H4 (cell line): ENCODE measurements around the gene ANKFN1. TPM values are rescaled to one million over a fixed set of nuclear protein-coding genes. Genes with fewer than 3 reads are reported as not detected.

Experiments
- DNase-seq: peaks from one replicate; pipeline ENCODE4 v3.0.0-alpha.2; 2015; ENCODE audit warnings: low spot score
- total RNA-seq: library from RNA; depleted of rRNA; stranded (reverse); fragments of >200 nt; shearing (Covaris generic); gene quantifications from 2 replicates; pipeline ENCODE4 v1.2.3, GENCODE V29; 2014

Gene ANKFN1
- total RNA-seq, 1 experiment from 2014 or later = 0.46 TPM

DNA sequence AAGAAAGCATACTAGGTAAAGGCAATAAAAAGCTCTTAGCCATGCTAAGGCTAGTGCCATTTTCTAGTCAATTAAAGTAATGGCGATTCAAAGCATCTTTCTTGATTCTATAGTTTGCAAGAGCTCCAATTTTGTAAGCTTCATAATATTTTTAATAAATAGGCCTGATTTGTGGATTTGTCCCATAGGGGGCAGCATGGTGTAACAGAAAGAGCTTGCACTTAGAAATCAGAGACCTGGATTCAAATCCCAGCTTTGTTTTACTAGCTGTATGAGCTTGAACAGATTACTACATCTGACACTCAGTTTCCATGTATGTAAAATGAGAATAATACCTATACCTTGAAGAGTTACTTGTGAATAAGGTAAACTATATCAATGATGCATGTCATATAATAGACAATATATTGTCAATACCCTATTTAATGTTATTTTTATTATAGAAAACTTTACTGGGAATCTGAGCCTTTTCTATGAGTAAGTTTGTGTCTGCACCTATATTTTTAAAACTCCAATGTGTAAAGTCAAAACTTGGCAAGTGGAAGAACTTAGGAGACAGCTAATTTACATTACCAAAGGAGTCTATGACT is 346.6 kb downstream of the ANKFN1 start:
- DNase-seq = no peak

DNA sequence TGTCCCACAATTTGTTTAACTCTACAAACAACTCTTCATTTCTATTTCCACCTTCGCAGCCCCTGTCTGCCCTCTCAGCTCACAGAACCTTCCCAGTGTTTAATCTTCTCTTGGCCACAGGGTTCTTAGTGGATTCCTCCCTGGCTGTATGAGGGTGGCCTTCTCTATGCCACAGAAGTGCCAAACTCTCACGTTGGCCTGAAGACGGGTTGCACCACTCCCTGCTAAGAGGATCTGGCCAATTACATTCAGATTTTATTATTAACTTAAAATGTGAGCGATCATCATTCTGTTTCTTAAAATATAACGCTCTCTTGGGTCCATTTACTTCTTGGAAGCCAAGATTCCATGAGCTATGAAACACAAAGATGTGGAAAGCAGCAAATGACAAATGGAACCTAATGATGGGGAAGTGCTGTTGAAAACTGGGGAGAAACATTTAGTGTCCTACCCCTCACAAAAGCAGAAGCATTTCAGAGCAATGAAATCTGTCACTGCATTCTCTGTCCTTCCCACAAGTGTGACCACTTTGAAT is 348.9 kb downstream of the ANKFN1 start:
- DNase-seq = no peak

DNA sequence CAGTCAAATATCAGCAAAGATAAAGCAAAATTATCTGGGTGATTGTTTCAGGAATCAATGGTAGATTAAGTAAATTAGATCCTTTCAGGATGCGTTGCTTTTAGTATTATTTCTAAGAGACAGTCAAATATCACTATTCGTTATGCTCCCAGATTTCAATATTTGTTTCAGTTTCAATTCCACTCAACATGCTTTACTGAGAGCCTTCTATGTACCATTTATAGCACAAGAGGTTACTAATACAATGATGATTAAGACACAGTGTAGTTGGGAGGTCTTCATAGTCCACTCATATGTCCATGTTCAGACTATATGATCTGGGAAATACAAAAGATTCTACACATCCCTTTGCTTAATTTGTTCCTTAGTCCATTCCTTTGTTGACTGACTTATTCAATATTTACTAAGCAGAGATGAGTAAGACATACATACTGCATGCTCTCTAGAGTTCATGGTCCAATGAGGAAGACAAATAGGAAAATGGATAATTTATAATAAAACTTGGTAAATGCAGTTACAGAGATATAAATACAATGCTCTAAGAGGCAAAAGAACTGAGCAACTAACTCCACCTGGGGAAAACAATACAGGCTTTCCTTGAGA is 352.0 kb downstream of the ANKFN1 start:
- DNase-seq = no peak

DNA sequence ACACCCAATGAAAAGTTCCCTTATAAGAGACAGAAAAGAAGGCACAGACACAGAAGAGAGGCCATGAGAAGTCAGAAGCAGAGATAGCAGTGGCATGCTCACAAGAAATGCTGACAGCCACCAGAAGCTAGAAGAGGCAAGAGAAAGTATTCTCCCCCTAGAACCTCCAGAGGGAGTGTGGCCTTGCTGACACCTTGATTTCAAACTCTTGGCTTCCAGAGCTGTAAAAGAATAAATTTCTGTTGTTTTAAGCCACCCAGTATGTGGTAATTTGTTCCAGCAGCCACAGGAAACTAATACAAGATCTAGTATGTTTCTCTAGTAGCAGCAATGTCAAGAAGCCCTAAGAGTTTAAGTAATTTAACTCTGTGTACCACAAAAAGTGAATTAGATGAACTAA is 353.1 kb downstream of the ANKFN1 start:
- DNase-seq = no peak

DNA sequence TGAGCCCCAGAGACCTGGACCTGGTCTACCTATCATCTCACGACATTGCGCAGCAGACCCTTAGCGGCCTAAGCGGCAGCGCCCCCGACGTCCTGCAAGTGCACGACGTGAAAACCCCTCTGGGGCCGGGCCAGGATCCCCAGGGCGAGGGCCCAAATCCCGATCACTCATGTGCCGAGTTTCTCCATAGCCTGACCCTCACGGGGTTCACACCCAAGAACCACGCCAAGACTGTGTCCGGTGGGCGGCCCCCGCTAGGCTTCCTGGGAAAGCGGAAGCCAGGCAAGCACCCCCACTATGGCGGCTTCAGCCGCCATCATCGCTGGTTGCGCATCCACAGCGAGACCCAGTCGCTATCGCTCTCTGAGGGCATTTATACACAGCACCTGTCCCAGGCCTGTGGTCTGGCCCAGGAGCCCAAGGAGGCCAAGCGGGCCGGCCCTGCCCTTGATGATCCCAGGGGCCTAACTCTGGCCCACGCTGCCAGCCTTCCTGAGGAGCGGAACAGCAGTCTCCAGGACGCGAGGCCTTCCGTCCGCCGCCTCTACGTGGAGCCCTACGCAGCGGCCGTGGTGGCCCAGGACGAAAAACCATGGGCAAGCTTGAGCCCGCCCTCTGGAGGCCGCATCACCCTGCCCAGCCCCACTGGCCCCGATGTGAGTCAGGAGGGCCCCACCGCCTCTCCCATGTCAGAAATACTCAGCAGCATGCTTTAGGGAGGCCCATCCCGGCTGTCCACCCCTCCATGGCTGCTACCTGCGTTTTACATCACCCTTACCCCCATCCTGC is 357.5 kb downstream of the ANKFN1 start:
- no peak for DNase-seq

DNA sequence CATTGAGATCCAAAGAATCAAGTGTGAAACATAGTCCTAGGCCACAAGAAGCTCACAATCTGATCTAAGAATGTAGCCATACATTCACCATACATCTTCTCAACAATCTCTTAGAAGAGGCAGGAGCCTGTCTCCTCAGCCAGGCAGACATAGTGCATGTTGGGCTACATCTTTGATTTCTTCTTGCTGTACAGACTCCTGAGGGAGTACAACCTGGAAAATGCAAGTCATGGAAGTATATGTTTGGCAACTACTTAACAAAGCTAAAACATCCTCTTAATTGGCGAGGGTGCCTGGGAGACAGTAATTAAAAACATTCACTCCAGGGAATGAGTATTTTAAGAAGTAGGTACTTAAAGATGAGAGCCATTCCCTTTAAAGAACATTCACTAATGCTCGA is 361.0 kb downstream of the ANKFN1 start:
- no peak for DNase-seq

DNA sequence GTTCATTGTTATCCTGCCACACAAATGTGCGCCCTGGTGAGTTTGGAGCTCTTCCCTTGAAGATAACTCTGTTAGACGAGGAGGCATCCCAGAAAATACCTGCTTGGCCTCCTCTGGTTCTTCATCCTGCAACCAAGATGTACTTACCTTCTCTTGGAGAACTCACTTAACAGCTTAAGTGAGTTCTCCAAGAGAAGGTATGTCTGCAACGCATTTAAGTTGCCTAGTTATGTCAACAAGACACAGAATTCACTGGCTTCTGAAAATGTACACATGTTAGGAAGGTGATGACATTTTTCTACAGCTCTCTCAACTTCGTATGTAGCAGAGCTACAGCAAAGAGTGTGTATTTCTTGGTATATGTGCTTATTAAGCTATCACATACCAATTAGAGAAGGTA is 361.6 kb downstream of the ANKFN1 start:
- no peak for DNase-seq

DNA sequence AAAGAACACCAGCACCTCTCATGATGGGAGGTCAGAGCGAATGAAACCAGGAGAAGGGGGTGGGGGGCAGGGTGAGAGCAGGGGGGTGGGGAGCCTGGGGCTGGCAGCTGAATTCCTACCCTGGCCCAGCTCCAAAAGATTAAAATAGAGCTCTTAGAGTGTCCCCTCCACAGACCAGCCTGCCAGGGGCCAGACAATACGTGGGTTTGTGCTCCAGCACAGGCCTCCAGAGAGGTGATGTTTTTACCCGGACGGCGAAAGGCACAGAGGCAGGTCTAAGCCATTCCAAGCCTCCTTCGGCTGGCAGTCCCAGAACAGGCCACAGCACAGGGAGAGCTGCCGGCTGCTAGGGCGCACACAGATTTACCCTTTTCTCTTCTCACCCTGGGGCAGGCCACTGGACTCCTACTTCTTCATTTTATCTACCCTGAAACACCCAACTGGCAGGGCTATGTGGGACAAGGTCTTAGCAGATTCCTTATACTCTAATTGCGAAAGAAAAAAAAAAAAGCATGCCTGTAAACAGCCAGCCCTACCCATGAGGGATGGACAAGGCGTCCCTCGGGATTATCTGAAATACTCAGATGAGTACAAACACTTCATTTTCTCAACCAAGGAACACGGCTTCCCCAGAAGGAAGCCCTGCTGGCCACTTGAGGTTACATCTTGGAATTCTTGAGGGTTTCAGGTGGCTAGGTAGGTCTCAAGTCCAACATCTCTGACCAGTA is 368.3 kb downstream of the ANKFN1 start:
- no peak for DNase-seq

DNA sequence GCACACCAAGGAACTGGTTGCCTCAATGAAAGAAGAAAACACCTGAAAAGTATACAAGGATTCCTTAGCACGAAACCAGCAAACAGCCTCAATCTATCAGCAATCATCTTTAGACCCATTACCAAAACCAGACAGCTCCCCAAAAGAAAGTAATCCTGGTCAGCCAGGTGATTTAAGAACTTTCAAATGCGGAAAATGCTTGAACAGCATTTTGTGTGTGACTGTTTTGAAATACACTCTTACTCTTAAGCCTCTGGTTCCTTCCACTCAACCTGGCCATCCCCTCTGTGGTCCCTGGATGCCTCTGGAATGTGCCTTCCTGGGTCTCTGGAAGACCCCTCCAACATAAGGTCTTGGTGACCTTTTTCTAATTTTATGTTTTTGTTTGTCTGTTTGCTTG is 369.8 kb downstream of the ANKFN1 start:
- DNase-seq = no peak

DNA sequence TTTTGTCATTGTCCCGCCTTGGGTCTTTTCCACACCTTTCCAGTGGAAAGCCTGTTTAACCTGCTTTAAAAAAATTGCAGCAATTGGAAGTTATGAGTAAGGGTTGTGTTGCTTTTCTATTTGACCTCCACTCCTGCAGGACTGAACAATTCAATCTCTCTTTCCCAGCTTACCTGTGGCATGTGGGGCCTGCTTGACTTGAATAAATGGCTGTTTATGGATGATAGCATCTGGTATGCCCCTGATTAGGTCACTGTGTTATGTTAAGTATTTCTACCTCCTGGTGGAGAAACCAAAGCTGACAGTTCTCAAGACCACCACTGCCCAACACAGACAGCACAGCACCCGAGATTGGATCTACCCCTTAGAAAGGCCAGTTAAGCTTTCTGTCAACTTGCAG is 375.4 kb downstream of the ANKFN1 start:
- no peak for DNase-seq

DNA sequence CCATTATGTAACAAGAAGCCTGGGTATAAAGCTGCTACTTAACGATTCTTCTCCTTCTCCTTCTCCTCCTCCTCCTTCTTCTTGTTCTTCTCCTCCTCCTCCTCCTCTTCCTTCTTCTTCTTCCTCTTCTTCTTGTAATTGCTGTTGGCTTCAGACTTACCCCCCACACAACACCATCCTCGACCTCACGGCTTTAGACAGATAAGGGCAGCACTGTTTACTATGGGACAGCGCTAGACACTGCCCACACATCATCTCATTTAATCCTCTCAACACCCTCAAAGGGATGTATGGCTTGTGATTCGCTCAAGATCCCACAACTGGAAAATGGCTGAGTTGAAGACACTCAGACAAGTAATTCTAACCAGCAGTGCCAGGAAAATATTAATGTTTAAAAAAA is 379.7 kb downstream of the ANKFN1 start:
- DNase-seq = no peak

DNA sequence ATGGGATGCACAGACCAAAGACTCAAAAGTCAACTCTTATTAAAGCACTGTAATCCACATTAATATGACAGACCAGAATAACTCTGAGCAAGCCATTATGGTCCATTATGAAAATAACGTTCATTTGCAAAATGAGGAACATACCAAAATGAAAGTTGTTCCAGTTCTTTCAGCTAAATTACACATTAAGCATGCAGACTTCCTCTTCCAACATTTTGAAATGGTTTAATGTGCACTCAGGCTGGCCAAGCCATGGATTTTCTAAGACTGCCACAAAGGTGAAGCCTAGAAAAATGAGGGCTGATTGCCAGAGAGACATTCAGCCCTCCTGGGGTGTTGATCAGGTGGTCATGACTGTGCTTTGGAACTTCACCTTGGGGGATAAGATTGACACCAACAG is 383.5 kb downstream of the ANKFN1 start:
- DNase-seq = no peak

DNA sequence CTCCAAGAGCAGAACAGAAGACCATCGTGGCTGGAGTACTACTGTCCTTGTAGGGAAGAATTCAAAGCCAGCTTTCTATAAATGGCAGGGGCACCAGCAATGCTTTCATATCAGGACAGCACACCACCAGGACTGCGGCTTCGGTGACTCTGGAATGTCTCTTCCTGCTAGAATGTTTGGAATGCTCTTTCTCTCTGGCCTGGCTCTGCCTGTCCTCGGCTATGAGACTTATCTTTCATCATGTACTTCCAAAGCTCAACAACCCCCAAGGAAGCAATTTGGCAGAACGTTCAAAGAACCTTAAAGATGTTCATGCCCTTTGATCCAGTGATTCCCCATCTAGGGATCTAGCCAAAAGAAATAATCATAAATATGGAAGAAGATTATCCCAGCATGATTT is 387.6 kb downstream of the ANKFN1 start:
- no peak for DNase-seq

DNA sequence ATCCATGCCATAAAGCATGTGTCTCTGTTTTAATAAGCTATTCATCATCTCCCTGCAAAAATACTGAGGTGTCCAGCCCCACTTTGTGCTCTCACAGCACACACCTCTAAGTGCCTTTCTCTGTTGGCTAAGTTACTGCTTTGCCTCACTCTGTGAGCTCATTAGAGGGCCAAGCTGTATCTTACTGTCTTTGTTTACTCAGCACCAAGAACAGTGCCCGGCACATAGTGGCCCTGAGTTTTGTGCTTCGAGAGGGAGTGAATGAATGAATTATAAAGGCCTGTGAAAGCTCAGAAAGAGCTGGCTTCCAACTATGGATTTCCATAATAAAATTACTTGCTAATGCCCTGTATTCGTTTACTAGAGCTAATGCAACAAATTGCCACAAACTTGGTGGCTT is 390.0 kb downstream of the ANKFN1 start:
- no peak for DNase-seq

DNA sequence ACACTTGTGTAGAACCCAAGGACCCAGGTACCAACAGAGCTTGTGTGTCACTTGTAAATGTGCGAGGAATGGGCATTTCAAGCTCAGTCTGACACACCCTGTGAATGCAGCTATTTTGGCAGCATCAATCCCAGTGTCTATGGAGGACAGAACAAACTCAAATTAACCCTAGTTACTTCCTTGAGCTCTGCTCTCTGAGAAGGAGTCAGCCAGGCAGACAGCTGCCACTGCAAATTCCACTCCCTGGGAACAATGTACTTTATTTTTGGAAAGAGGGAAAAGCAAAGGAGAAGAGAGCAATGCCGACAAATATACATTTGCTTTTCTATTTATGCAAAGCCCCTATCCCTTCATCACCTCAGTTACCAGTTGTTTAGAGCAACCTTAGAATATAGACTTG is 391.8 kb downstream of the ANKFN1 start:
- DNase-seq = no peak

DNA sequence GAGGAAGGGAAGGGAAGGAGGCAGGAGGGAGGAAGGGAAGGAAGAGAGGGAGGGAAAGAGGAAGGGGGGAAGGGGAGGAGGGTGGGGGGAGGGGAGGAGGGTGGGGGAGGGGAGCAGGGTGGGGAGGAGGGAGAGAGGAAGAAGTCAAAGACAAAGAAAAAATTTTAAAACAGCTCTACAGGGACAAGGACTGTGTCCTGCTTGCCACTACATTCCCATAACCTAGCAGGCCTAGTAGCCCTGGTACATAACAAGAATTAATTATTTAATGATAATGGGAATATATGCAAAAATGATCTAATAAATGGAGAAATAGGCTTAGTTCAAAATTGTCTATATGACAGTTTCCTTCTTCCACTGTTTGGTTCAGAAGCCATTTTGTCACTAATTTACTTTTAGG is 392.7 kb downstream of the ANKFN1 start:
- no peak for DNase-seq

DNA sequence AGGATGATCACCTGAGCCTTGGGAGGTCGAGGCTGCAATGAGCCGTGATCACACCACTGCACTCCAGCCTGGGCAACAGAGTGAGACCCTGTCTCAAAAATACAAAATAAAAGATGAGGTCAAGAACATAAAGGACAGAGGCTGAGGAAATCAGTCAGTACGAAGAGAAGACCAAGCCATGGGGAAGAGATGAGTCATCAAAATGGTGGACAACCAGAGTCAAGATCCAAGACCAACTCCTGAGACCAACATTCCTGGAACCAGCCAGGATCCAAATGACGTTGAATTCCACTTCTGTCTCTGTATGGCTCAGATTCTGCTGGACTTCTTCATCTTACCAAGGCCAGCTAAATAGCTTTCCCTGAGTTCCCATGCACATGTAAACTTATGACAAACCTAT is 395.4 kb downstream of the ANKFN1 start:
- no peak for DNase-seq

DNA sequence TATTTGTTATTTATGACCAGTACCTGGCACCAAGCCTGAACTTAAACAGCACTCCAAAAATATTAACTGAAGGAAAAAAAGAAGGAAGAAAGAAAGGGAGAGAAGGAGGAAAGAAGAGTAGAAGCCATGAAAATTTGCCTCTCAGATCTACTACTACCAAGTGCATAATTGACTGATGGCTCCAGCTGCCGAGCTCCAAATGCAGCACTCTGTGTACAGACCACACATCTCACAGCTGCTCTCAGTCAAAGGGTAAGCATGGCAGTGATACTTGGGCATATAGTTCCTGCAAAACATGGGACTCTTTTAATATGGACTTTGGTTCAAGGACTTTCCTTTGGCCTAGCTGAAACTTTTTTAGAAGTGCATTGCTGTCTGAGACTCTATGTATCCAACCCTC is 396.2 kb downstream of the ANKFN1 start:
- no peak for DNase-seq

DNA sequence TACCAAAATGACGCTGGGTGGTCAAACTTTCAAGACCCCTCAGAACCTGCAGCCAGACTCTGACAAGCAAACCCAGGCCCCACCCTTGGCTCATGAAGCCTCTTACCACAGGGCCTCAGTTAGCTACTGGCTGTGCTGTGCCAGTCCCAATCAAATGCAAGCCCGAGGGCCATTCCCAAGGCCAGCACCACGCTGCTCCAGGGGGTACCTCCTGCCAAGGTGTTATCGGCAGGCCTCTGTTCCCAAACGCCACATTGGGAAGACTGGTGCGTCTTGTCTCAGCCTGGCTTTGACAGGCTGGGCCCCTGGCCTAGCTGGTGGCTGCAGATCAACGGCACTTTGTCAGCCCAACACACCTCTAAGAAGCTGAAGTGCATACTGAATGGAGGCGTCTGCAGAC is 404.4 kb downstream of the ANKFN1 start:
- no peak for DNase-seq

DNA sequence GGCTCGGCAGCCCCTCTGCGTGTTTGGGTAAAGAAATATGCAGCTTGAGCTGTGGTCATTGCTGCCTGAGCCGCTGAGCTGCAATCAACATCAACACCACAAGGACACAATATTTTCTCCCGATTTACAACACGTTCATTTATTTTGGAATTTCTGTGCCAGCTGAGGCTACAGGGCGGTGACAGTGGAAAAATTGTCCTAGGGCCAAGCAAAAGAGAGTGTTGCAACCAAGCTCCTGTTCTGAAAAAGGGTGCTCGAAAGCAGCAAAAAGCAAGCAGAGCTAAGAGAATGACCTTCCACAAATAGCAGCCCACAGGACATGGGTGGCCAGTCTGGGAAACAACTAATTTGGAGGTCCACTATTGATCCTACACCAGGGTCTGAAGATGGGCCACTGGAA is 404.8 kb downstream of the ANKFN1 start:
- no peak for DNase-seq
